ENCODE results near the gene SYNJ1. TPM values are rescaled to one million over a fixed set of nuclear protein-coding genes. Genes with fewer than 3 reads are reported as not detected.

Gene SYNJ1
- total and polyA plus RNA-seq, 9 of the 15 experiments (the other 6 are each of a cell fraction or from before 2014, with no cell fraction given), result 2.4 to 10.6 (median 5.6) TPM

- TF ChIP-seq MGA (IDR thresholded peaks at IDR 0.05) (no peak), PTBP1 (IDR thresholded peaks at IDR 0.05; ENCODE audit: low read depth, low read length) (no peak), CBX2 (IDR thresholded peaks at IDR 0.05; ENCODE audit: insufficient read depth, low read length, poor library complexity, severe bottlenecking) (no peak), RAD21 (CRISPR knock-in tag; conservative IDR thresholded peaks at IDR 0.05 in 1 of 2, IDR thresholded peaks at IDR 0.05 in 1 of 2) (no peak), ZNF740 (CRISPR knock-in tag; IDR thresholded peaks at IDR 0.05) (peak; percentile 38; the same call in 1 of the 2 replicates), ZNF740 (tag; IDR thresholded peaks at IDR 0.05) (no peak), ZNF695 (CRISPR knock-in tag; IDR thresholded peaks at IDR 0.05) (no peak), POLR3G (IDR thresholded peaks at IDR 0.05; ENCODE audit: extremely low read depth, insufficient read length, insufficient replicate concordance) (no peak), ZNF133 (CRISPR knock-in tag; IDR thresholded peaks at IDR 0.05) (no peak), CBFB (CRISPR knock-in tag; IDR thresholded peaks at IDR 0.05) (no peak), CBX3 (IDR thresholded peaks at IDR 0.05; ENCODE audit: borderline replicate concordance in 1 of 2, low read length in 2 of 2) (no peak), GTF3C2 (IDR thresholded peaks at IDR 0.05; ENCODE audit: borderline replicate concordance, extremely low read depth, insufficient read length) (no peak)
These were observed 635 bp upstream of the SYNJ1 start (continued) for GRCh38 chr21:32728456-32728839.

Data from K562 (cell line).